Testis (tissue), 3 donors: ENCODE results near the gene HNRNPR. TPM values are rescaled to one million over a fixed set of nuclear protein-coding genes. Genes with fewer than 3 reads are reported as not detected.

Experiments
- DNase-seq: peaks from one replicate; pipeline ENCODE4 v3.0.0-alpha.2; 2019
- H3K27ac ChIP-seq, 2 donors: fragments of 200-600 bp; sonication (generic); one replicate each; pipeline ENCODE4 v1.5.1; 2019
- H3K27me3 ChIP-seq: fragments of 200-600 bp; sonication (generic); one replicate; pipeline ENCODE4 v1.5.1; 2019
- H3K36me3 ChIP-seq: fragments of 200-600 bp; sonication (generic); one replicate; pipeline ENCODE4 v1.5.1; 2017; ENCODE audit warnings: low read depth; ENCODE audit errors: missing control alignments
- H3K4me1 ChIP-seq: fragments of 200-600 bp; sonication (generic); one replicate; pipeline ENCODE4 v1.5.1; 2019
- H3K4me3 ChIP-seq, 2 donors: fragments of 200-600 bp; sonication (generic); one replicate each; pipeline ENCODE4 v1.5.1; 2017 to 2019
- H3K9me3 ChIP-seq: fragments of 200-600 bp; sonication (generic); one replicate; pipeline ENCODE4 v1.5.1; 2017
- POLR2A ChIP-seq: fragments of 450-650 bp; IDR thresholded peaks from one replicate; pipeline ENCODE4 v1.6.1; 2017; ENCODE audit warnings: antibody characterized with exemption, mild to moderate bottlenecking, moderate library complexity
- WGBS, 2 donors: methylation state at CpG; one replicate each; pipeline ENCODE4 v1.1.5; 2018; 5-methylcytosine and 5-hydroxymethylcytosine counted together
- intact Hi-C: fragments of 100-400 bp; cut with DNase I; formaldehyde crosslinking; loops from one replicate; pipeline ENCODE4 v1.15.1; 2023; ENCODE audit warnings: low total_unique reads
- polyA plus RNA-seq: library from polyadenylated mRNA; stranded (reverse); fragments of 350-450 nt; fragmentation: Illumina TruSeq; extraction: RNeasy Lipid Tissue Mini Kit (QIAGEN cat#74804); gene quantifications from one replicate; pipeline ENCODE4 v1.2.3, GENCODE V29; 2014; ENCODE audit warnings: low read depth, low replicate concordance; ENCODE audit not compliant: insufficient read depth
- total RNA-seq, 2 donors: library from RNA; depleted of rRNA; stranded (reverse); fragments of >200 nt; gene quantifications; one replicate each; pipeline ENCODE4 v1.2.3, GENCODE V29; 2016
- TF ChIP-seq, protein P1 (sequence below), 3 experiments: fragments of 450-650 bp in 2 of 3; fragments of 200-600 bp in 1 of 3; sonication (generic) in 1 of 3; IDR thresholded peaks; one replicate each; pipeline ENCODE4 v1.5.1; 2016 to 2019; ENCODE audit warnings: antibody characterized with exemption in 3 of 3, mild to moderate bottlenecking in 2 of 3, moderate library complexity in 1 of 3

HNRNPR gene
- total and polyA plus RNA-seq, 3 donors from 2014 or later = 89.6 to 95.8 (median 93.8) TPM

DNA sequence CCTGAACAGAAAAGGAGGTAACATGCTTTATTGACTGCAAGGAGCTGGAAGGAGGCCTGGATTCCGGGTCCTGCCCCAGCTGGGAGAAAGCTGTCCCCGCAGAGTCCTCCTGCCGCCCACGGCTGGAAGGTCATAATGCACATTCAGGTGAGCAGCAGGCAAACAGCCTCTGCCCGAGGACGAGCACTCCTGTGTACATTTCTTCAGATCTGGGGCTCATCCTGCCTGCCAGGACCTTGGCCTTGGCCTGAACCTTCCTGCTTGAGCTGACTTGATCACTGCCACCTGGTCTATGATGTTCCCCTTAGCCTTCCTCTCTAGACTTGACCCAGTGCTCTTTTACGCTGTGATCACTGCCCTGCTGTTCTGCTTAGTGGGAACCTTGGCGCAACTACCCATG lies 43.4 kb upstream of the HNRNPR start:
- TF ChIP-seq, protein P1, sequence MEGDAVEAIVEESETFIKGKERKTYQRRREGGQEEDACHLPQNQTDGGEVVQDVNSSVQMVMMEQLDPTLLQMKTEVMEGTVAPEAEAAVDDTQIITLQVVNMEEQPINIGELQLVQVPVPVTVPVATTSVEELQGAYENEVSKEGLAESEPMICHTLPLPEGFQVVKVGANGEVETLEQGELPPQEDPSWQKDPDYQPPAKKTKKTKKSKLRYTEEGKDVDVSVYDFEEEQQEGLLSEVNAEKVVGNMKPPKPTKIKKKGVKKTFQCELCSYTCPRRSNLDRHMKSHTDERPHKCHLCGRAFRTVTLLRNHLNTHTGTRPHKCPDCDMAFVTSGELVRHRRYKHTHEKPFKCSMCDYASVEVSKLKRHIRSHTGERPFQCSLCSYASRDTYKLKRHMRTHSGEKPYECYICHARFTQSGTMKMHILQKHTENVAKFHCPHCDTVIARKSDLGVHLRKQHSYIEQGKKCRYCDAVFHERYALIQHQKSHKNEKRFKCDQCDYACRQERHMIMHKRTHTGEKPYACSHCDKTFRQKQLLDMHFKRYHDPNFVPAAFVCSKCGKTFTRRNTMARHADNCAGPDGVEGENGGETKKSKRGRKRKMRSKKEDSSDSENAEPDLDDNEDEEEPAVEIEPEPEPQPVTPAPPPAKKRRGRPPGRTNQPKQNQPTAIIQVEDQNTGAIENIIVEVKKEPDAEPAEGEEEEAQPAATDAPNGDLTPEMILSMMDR (IDR thresholded peaks at IDR 0.05) = no peak
- TF ChIP-seq POLR2A = no peak
- DNase-seq = no peak
- Histone ChIP-seq H3K36me3 (no peaks in the 10 kb centered on the region), H3K9me3 (no peaks in the 10 kb centered on the region), H3K4me1 (peaks cover 24% of the 10 kb centered on the region), H3K27me3 (no peaks in the 10 kb centered on the region), H3K27ac (no peak overlapping the region), H3K4me3 (no peak overlapping the region)
- WGBS, 2 donors = 44 to 47% methylated on average over 7 to 8 of the region's 8 CpGs
- intact Hi-C loops = no loop called here

DNA sequence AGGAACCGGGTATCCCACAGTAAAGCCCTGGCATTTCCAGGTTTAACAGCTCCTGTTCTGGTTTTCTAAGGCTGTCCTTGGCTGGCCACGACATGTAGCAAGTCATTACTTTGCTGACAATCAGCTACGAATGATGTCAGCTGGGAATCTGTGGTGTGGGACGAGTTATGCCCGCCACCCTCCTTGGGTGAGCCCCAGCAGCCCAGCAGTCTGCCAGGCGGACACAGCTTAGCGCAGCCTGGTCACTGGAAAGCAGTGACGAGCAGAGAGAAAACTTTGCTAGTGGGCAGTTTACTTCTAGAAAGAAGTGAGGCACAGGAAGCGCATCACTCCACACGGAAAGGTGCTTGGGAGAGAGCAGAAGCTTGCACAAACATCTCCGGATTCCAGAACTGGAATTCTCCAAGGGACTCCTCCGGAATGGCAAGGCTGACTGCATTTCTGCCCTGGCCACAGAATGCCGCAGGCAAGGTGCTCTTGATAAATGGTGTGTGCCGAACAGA lies 41.1 kb upstream of the HNRNPR start:
- Histone ChIP-seq H3K36me3 (no peaks in the 10 kb centered on the region), H3K27me3 (no peaks in the 10 kb centered on the region), H3K4me1 (peaks cover 18% of the 10 kb centered on the region), H3K9me3 (no peaks in the 10 kb centered on the region), H3K27ac (no peak overlapping the region), H3K4me3 (no peak overlapping the region)
- no peak for TF ChIP-seq POLR2A
- TF ChIP-seq, protein P1 (IDR thresholded peaks at IDR 0.05) = no peak
- DNase-seq = no peak
- 77 to 83% methylated on average over 14 of the region's 14 CpGs for WGBS, 2 donors
- intact Hi-C loops = no loop called here

DNA sequence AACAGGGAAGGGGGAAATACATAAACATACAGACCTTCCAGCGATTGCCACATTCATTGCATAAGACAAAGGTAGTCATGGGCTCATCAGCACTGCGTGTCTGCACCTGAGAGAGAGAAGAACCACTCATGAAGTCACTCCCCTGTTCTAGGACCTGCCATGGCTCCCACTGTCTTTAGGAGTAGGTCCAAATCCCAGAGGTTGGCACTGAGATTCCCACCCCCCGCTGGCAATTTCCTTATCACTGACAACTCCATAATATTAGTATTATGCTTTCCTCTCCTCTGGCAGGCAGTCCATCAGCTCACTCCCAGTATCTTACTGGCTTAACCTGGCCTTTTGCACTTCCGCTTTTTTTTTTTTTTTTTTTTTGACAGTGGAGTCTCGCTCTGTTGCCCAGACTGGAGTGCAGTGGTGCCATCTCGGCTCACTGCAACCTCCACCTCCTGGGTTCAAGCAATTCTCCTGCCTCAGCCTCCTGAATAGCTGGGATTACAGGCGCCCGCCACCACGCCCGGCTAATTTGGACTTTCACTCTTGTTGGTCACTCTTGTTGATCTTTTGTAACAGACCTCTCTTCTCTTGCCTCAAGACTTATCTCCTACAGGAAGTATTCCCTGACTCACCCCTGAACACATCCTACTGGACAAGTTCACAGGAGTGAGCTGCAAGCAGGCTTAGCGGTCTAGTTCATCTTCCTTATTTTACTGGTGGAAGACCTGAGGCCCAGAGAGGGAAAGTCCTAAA lies 40.4 kb upstream of the HNRNPR start:
- TF ChIP-seq, protein P1 (IDR thresholded peaks at IDR 0.05) = no peak
- TF ChIP-seq POLR2A = no peak
- DNase-seq = no peak
- intact Hi-C loops = no loop called here
- Histone ChIP-seq H3K9me3 (no peaks in the 10 kb centered on the region), H3K27ac (no peak overlapping the region), H3K4me3 (no peak overlapping the region), H3K36me3 (no peaks in the 10 kb centered on the region), H3K27me3 (no peaks in the 10 kb centered on the region), H3K4me1 (peaks cover 16% of the 10 kb centered on the region)
- WGBS, 2 donors = 77 to 83% methylated on average over 10 to 11 of the region's 11 CpGs

DNA sequence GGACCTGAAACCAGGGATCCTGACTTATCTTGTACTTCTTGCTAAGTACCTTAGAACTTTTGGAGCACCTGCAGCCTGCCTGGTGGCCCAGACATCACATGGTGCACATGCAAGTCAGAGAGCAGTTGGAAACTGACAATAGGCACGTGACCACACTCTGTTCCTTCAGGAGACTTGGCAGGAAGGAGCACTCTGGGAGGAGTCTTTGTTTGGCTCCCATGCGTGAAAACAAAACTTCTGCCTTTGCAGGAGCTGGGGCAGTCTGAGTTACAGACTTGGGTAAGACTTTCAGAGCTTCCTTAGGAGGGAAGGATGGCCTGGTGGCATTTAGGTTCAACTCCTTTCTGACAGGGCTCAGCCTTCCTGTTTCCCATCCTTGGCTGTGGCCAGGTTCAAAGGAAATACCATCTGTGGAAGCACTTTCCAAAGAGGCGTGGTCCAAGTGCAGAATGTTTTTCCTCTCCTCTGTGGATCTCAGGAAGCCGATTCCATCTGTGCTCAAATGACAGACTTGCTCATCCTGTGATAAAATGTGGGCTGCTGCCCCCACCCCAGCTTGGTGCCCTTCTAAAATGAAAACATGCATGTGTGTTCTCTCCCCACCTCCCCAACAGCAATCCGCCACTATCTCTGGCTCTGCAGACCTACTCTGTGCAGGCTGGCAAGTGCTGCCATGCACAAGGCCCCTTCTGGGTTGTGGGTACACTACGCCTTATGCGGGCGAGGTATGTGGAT lies 39.7 kb upstream of the HNRNPR start:
- no peak overlapping the region for H3K27ac ChIP-seq
- peak; percentile 60 for DNase-seq
- intact Hi-C loops = no loop called here
- H3K4me3 ChIP-seq = no peak overlapping the region
- 73% methylated on average over 7 to 8 of the region's 8 CpGs for WGBS, 2 donors
- no peaks in the 10 kb centered on the region for H3K36me3 ChIP-seq
- H3K27me3 ChIP-seq = no peaks in the 10 kb centered on the region
- no peak for TF ChIP-seq POLR2A
- no peaks in the 10 kb centered on the region for H3K9me3 ChIP-seq
- H3K4me1 ChIP-seq = peaks cover 16% of the 10 kb centered on the region

DNA sequence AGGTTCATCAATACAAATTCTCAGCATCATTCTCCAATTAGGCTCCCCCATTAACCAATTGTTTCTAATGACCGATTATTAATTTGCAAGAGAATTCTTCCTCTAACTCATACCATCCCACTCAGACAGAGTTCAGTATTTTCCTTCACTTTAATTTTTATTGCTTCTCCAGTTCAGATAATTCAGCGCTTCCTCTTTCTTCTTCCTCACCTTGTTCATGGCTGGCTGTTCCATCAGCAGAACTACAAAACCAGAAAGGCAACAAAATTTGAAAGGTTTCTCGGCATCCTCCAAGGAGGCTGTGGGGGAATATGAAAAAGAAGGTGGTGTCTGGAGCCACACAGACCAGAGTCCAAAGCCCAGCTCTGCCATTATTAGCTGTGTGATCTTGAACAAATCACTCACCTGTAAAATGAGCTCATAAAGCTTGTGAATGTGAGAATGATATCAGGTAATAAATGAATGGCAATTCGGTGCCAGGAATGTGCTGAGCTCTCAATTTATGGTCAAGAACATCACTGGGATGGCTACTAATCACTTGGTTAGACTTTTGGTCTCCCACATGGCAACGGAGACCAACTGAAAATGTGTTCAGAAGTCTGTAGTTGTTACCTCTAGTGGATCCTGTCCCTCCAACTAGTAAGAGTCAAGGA lies 37.3 kb upstream of the HNRNPR start:
- Histone ChIP-seq H3K36me3 (no peaks in the 10 kb centered on the region), H3K27ac (no peak overlapping the region), H3K27me3 (no peaks in the 10 kb centered on the region), H3K4me3 (no peak overlapping the region), H3K9me3 (no peaks in the 10 kb centered on the region), H3K4me1 (peaks cover 20% of the 10 kb centered on the region)
- intact Hi-C loops = no loop called here
- WGBS, 2 donors = 86 to 91% methylated on average over 5 of the region's 5 CpGs
- no peak for TF ChIP-seq POLR2A
- TF ChIP-seq, protein P1 (IDR thresholded peaks at IDR 0.05) = no peak
- no peak for DNase-seq
